ENCODE measurements around the gene TLR7. TPM values are rescaled to one million over a fixed set of nuclear protein-coding genes. Genes with fewer than 3 reads are reported as not detected.

The TLR7 gene
- total and polyA plus RNA-seq, 12 donors, result 0.03 to 3.2 (median 0.46) TPM

- peaks cover 0 to 2% (median 0%) of the 10 kb centered on the region in 9 donors for H3K4me1 ChIP-seq
- H3K9me3 ChIP-seq, result no peaks in the 10 kb centered on the region
- H3K4me3 ChIP-seq, result no peak overlapping the region
- TF ChIP-seq CTCF (IDR thresholded peaks at IDR 0.05), result no peak
- H3K27me3 ChIP-seq, result peaks cover 0 to 56% (median 0%) of the 10 kb centered on the region in 7 donors
- no peaks in the 10 kb centered on the region for H3K36me3 ChIP-seq
- no peak for ATAC-seq
- whole genome bisulfite sequencing, 2 donors, result 78 to 85% methylated on average over 1 of the region's 1 CpG
- intact Hi-C loops (cut with DNase I), result no loop called here
- no peak overlapping the region for H3K27ac ChIP-seq
- DNase-seq, result no peak
Observed at GRCh38 chrX:12878536-12878935, 11.7 kb downstream of the TLR7 start.

- DNase-seq (no peak), ATAC-seq (no peak)
- intact Hi-C loops (cut with DNase I), result no loop called here
- no peak overlapping the region for H3K27ac ChIP-seq
- H3K4me3 ChIP-seq, result no peak overlapping the region
- no peaks in the 10 kb centered on the region for H3K4me1 ChIP-seq
- no peaks in the 10 kb centered on the region for H3K9me3 ChIP-seq
- H3K36me3 ChIP-seq, result no peaks in the 10 kb centered on the region
- WGBS, 2 donors, result 84 to 90% methylated on average over 2 of the region's 2 CpGs
- no peak for TF ChIP-seq CTCF (IDR thresholded peaks at IDR 0.05)
- peaks cover 0 to 70% (median 0%) of the 10 kb centered on the region in 7 donors for H3K27me3 ChIP-seq
Observed at GRCh38 chrX:12881914-12882313, 15.0 kb downstream of the TLR7 start.

DNA sequence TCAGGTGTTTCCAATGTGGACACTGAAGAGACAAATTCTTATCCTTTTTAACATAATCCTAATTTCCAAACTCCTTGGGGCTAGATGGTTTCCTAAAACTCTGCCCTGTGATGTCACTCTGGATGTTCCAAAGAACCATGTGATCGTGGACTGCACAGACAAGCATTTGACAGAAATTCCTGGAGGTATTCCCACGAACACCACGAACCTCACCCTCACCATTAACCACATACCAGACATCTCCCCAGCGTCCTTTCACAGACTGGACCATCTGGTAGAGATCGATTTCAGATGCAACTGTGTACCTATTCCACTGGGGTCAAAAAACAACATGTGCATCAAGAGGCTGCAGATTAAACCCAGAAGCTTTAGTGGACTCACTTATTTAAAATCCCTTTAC, 18.6 kb downstream of the TLR7 start:
- no peaks in the 10 kb centered on the region for H3K9me3 ChIP-seq
- no peaks in the 10 kb centered on the region for H3K36me3 ChIP-seq
- peaks cover 0 to 83% (median 0%) of the 10 kb centered on the region in 7 donors for H3K27me3 ChIP-seq
- no peak for TF ChIP-seq CTCF (IDR thresholded peaks at IDR 0.05)
- DNase-seq (no peak), ATAC-seq (no peak)
- intact Hi-C loops (cut with DNase I), result no loop called here
- no peak overlapping the region for H3K27ac ChIP-seq
- no peak overlapping the region for H3K4me3 ChIP-seq
- peaks cover 0 to under 1% (median 0%) of the 10 kb centered on the region in 9 donors for H3K4me1 ChIP-seq
- WGBS, 2 donors, result 66 to 68% methylated on average over 5 of the region's 5 CpGs

DNA sequence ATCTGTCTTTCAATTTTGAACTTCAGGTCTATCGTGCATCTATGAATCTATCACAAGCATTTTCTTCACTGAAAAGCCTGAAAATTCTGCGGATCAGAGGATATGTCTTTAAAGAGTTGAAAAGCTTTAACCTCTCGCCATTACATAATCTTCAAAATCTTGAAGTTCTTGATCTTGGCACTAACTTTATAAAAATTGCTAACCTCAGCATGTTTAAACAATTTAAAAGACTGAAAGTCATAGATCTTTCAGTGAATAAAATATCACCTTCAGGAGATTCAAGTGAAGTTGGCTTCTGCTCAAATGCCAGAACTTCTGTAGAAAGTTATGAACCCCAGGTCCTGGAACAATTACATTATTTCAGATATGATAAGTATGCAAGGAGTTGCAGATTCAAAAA, 19.7 kb downstream of the TLR7 start:
- no peak overlapping the region for H3K4me3 ChIP-seq

More for the DNA sequence above, 19.7 kb downstream of the TLR7 start:
- no peak for TF ChIP-seq CTCF (IDR thresholded peaks at IDR 0.05)
- ATAC-seq (no peak), DNase-seq (no peak)
- WGBS, 2 donors, result 91 to 96% methylated on average over 3 of the region's 3 CpGs
- intact Hi-C loops (cut with DNase I), result no loop called here
- H3K9me3 ChIP-seq, result no peaks in the 10 kb centered on the region
- H3K27ac ChIP-seq, result no peak overlapping the region
- no peaks in the 10 kb centered on the region for H3K36me3 ChIP-seq
- peaks cover 0 to 76% (median 0%) of the 10 kb centered on the region in 7 donors for H3K27me3 ChIP-seq
- peaks cover 0 to 11% (median 0%) of the 10 kb centered on the region in 9 donors for H3K4me1 ChIP-seq

Measured in heart right ventricle (tissue), 16 donors.